HG03064 (cell line): ENCODE measurements around the gene LSM5.

ENCODE experiments used
- ATAC-seq: cut with Tn5 transposase; IDR thresholded peaks from one replicate; pipeline ENCODE4 v1.9.1; 2021; ENCODE audit warnings: low read depth; ENCODE audit not compliant: unreplicated experiment

Gene LSM5

GRCh38 chr7:32490127-32490796 is at the start of gene LSM5:
LSM5 (minus strand) TSS chr7:32490380; CDS start chr7:32490365, 15 bp downstream.
- peak; percentile 80 for ATAC-seq

GRCh38 chr7:32539366-32539765 is 49.2 kb upstream of the LSM5 start:
- no peak for ATAC-seq

GRCh38 chr7:32537760-32538159 is 47.6 kb upstream of the LSM5 start:
- ATAC-seq: no peak

- ATAC-seq: no peak
Observed at GRCh38 chr7:32536585-32536984, 46.4 kb upstream of the LSM5 start.

GRCh38 chr7:32536016-32536415 is 45.8 kb upstream of the LSM5 start:
- no peak for ATAC-seq

- ATAC-seq: no peak
Observed at GRCh38 chr7:32535162-32535702, 45.1 kb upstream of the LSM5 start.

- ATAC-seq: no peak
Observed at GRCh38 chr7:32533276-32534029, 43.3 kb upstream of the LSM5 start.

GRCh38 chr7:32532716-32533115 is 42.5 kb upstream of the LSM5 start:
- no peak for ATAC-seq

GRCh38 chr7:32532086-32532485 is 41.9 kb upstream of the LSM5 start:
- ATAC-seq: no peak

- no peak for ATAC-seq
Observed at GRCh38 chr7:32531402-32531801, 41.2 kb upstream of the LSM5 start.

GRCh38 chr7:32525839-32526238 is 35.7 kb upstream of the LSM5 start:
- no peak for ATAC-seq

GRCh38 chr7:32524631-32525030 is 34.5 kb upstream of the LSM5 start:
- ATAC-seq: no peak

GRCh38 chr7:32522746-32523530 is 32.8 kb upstream of the LSM5 start:
- ATAC-seq: no peak

- ATAC-seq: no peak
Observed at GRCh38 chr7:32519763-32520162, 29.6 kb upstream of the LSM5 start.

GRCh38 chr7:32518534-32519140 is 28.5 kb upstream of the LSM5 start:
- ATAC-seq: no peak

GRCh38 chr7:32516551-32517100 is 26.4 kb upstream of the LSM5 start:
- ATAC-seq: no peak

GRCh38 chr7:32515890-32516550 is 25.8 kb upstream of the LSM5 start:
- ATAC-seq: peak; percentile 85

GRCh38 chr7:32513210-32513609 is 23.0 kb upstream of the LSM5 start:
- ATAC-seq: no peak

GRCh38 chr7:32511791-32512190 is 21.6 kb upstream of the LSM5 start:
- no peak for ATAC-seq

- ATAC-seq: no peak
Observed at GRCh38 chr7:32507414-32507813, 17.2 kb upstream of the LSM5 start.
